ENCODE measurements around the gene PARN.

GRCh38 chr16:14539156-14539555, 90.9 kb downstream of the PARN start:
- TF ChIP-seq POLR2A (IDR thresholded peaks at IDR 0.05) = no peak
- TF ChIP-seq EP300 (IDR thresholded peaks at IDR 0.05) = no peak
- TF ChIP-seq CTCF (IDR thresholded peaks at IDR 0.05) = no peak

Measured in stomach (tissue), 4 donors.